ENCODE data around the gene CADM2. TPM values are rescaled to one million over a fixed set of nuclear protein-coding genes. Genes with fewer than 3 reads are reported as not detected.

The CADM2 gene
- total RNA-seq, 1 experiment from 2014 or later = 1.3 TPM

DNA sequence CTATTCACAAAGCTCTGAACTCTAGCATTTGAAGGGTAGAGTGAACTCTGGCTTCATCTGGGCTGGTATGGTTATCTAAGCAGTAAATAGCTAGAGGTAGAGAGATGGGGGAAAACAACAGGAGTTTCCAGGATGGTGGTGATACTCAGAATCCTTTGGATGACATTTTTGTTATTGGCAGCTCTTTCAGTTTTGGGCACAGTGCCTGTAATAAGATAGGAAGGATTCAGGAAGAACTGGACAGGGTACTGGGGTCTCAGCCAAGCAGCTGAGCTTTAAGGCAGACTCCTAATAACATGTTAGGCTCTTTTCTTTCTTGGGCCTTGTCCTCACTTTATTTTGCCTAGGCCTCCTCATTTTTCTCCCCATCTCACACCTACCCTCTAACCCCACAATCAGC is 338.5 kb downstream of the CADM2 start:
- peaks cover 4% of the 10 kb centered on the region for H3K9me3 Mint-ChIP-seq (ENCODE audit: low read depth, unreplicated experiment)
- H3K36me3 Mint-ChIP-seq (ENCODE audit: insufficient read depth, unreplicated experiment) = no peaks in the 10 kb centered on the region
- intact Hi-C loops (cut with micrococcal nuclease; ENCODE audit: unreplicated experiment) = no loop called here
- CTCF ChIA-PET = interaction anchor here (0.6 kb wide), 1 partner anchor 252 kb away, joined by 4 read pairs; no protein-coding TSS in a partner anchor
- no peak for DNase-seq
- no peaks in the 10 kb centered on the region for H3K4me1 Mint-ChIP-seq (ENCODE audit: low read depth, unreplicated experiment)
- no peak overlapping the region for H3K4me3 Mint-ChIP-seq (ENCODE audit: low read depth, unreplicated experiment)
- no peaks in the 10 kb centered on the region for H3K27me3 Mint-ChIP-seq (ENCODE audit: unreplicated experiment)
- no peak for TF ChIP-seq CTCF (IDR thresholded peaks at IDR 0.05; ENCODE audit: unreplicated experiment)
- H3K27ac Mint-ChIP-seq (ENCODE audit: unreplicated experiment) = no peak overlapping the region
- BruUV-seq (replicated peaks) = no TSS peak

DNA sequence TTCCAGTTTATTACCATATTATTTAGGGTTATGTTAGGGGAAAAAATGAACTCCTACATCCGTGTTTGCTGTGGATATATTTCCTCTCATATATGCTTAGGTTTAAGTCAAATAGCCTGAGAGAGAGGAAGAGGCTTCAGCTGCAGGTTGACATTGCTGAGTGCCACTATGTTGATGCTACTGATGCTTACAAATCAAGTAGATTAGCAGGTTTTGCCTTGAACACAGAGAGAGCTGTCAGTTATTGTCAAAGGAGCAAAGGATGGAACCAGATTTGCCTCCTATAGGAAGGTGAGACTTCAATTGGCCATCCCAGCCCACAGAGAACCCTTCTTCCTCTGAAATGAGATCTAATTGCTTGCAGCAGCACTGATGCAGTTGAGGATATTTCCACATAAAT is 339.2 kb downstream of the CADM2 start:
- Mint-ChIP-seq H3K36me3 (ENCODE audit: insufficient read depth, unreplicated experiment) (no peaks in the 10 kb centered on the region), H3K27ac (ENCODE audit: unreplicated experiment) (no peak overlapping the region), H3K4me1 (ENCODE audit: low read depth, unreplicated experiment) (no peaks in the 10 kb centered on the region), H3K27me3 (ENCODE audit: unreplicated experiment) (no peaks in the 10 kb centered on the region), H3K9me3 (ENCODE audit: low read depth, unreplicated experiment) (no peaks in the 10 kb centered on the region), H3K4me3 (ENCODE audit: low read depth, unreplicated experiment) (no peak overlapping the region)
- no peak for DNase-seq
- intact Hi-C loops (cut with micrococcal nuclease; ENCODE audit: unreplicated experiment) = no loop called here
- no peak for TF ChIP-seq CTCF (IDR thresholded peaks at IDR 0.05; ENCODE audit: unreplicated experiment)
- no TSS peak for BruUV-seq (replicated peaks)
- CTCF ChIA-PET = interaction anchor here (0.6 kb wide), 1 partner anchor 251 kb away, joined by 4 read pairs; no protein-coding TSS in a partner anchor

- intact Hi-C loops (cut with micrococcal nuclease; ENCODE audit: unreplicated experiment) = loop anchor here (5.0 kb wide), 1 partner anchor 499 kb away; no protein-coding TSS in a partner anchor
- CTCF ChIA-PET = no interaction called here
- Mint-ChIP-seq H3K4me1 (ENCODE audit: low read depth, unreplicated experiment) (no peaks in the 10 kb centered on the region), H3K4me3 (ENCODE audit: low read depth, unreplicated experiment) (no peak overlapping the region), H3K9me3 (ENCODE audit: low read depth, unreplicated experiment) (no peaks in the 10 kb centered on the region), H3K36me3 (ENCODE audit: insufficient read depth, unreplicated experiment) (no peaks in the 10 kb centered on the region), H3K27me3 (ENCODE audit: unreplicated experiment) (no peaks in the 10 kb centered on the region), H3K27ac (ENCODE audit: unreplicated experiment) (no peak overlapping the region)
- BruUV-seq (replicated peaks) = no TSS peak
- no peak for TF ChIP-seq CTCF (IDR thresholded peaks at IDR 0.05; ENCODE audit: unreplicated experiment)
- DNase-seq = no peak
These were observed 344.4 kb downstream of the CADM2 start for GRCh38 chr3:85303156-85303555.

DNA sequence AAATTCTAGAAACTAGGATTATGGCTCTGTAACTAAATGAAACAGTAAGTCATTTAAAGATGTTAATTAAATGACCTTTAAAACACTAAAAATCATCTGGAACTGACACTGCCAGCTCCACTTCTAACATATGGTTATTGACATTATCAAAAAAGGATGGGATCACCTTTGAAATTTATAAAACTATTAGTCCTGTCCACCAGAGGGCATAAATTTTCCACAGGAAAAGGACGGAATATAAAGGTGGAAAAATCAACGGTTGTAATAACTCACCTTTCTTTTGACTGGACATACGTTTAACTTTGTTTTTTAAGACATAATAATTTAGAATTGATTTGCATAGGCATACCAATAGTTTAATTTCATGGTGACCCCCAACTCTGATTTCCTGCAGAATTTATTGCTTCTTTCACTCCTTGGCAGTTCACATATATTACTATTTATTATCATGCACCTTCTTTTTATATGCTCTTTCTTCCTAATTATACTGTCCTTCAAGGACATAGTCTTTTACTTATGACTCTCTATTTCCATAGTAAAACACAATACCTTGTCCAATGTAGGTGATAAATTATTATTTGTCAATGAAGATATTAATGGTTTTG is 345.7 kb downstream of the CADM2 start:
- Mint-ChIP-seq H3K4me3 (ENCODE audit: low read depth, unreplicated experiment) (no peak overlapping the region), H3K27ac (ENCODE audit: unreplicated experiment) (no peak overlapping the region), H3K27me3 (ENCODE audit: unreplicated experiment) (no peaks in the 10 kb centered on the region), H3K9me3 (ENCODE audit: low read depth, unreplicated experiment) (no peaks in the 10 kb centered on the region), H3K36me3 (ENCODE audit: insufficient read depth, unreplicated experiment) (no peaks in the 10 kb centered on the region), H3K4me1 (ENCODE audit: low read depth, unreplicated experiment) (no peaks in the 10 kb centered on the region)
- DNase-seq = no peak
- intact Hi-C loops (cut with micrococcal nuclease; ENCODE audit: unreplicated experiment) = loop anchor here (1.0 to 5.0 kb wide), 2 partner anchors 272 to 498 kb away; no protein-coding TSS in a partner anchor
- CTCF ChIA-PET = no interaction called here
- BruUV-seq (replicated peaks) = no TSS peak
- peak; percentile 45 for TF ChIP-seq CTCF (IDR thresholded peaks at IDR 0.05; ENCODE audit: unreplicated experiment)

Measured in Calu3 (cell line).